Activated CD8-positive, alpha-beta T cell treated with anti-CD3 and anti-CD28 coated beads for 36 hours (primary cell): ENCODE measurements around the gene ATP1B3. TPM values are rescaled to one million over a fixed set of nuclear protein-coding genes. Genes with fewer than 3 reads are reported as not detected.
"Not testable (repeated sequence)": the region's sequence is repeated elsewhere in the genome, so short reads cannot be mapped to it uniquely, and the experiment has no call there.

ENCODE experiments used
- ATAC-seq: fragments of 200-7000 bp; cut with Tn5 transposase; one replicate; pipeline ENCODE4 v1.10.0; 2021; ENCODE audit warnings: mild to moderate bottlenecking, moderate library complexity
- CTCF ChIA-PET: fragments of 350-600 bp; sonication (Branson Sonifier 250); formaldehyde crosslinking; loops from one replicate; lab custom pipeline; 2021; ENCODE audit warnings: antibody characterized with exemption; lab: Charles Lee
- POLR2A ChIA-PET: fragments of 350-600 bp; sonication (Branson Sonifier 250); formaldehyde crosslinking; loops from one replicate; lab custom pipeline; 2021; ENCODE audit warnings: antibody characterized with exemption; lab: Charles Lee
- DNase-seq: peaks from one replicate; pipeline ENCODE4 v3.0.0-alpha.2; 2020
- H3K27ac Mint-ChIP-seq: one replicate; pipeline ENCODE4 v1.8.0; 2021; ENCODE audit warnings: mild to moderate bottlenecking, mixed read lengths
- H3K27me3 Mint-ChIP-seq: one replicate; pipeline ENCODE4 v1.8.0; 2021; ENCODE audit warnings: mixed read lengths
- H3K36me3 Mint-ChIP-seq: one replicate; pipeline ENCODE4 v1.8.0; 2021; ENCODE audit warnings: low read depth, mixed read lengths
- H3K4me1 Mint-ChIP-seq: one replicate; pipeline ENCODE4 v1.8.0; 2021; ENCODE audit warnings: low read depth, mixed read lengths
- H3K4me3 Mint-ChIP-seq: one replicate; pipeline ENCODE4 v1.8.0; 2021; ENCODE audit warnings: mild to moderate bottlenecking, moderate library complexity, mixed read lengths
- H3K9me3 Mint-ChIP-seq: one replicate; pipeline ENCODE4 v1.8.0; 2021; ENCODE audit warnings: mixed read lengths
- intact Hi-C: fragments of 100-400 bp; cut with micrococcal nuclease; formaldehyde crosslinking; loops from one replicate; pipeline ENCODE4 v1.10.0; 2022
- total RNA-seq, 2 experiments: library from RNA; stranded (reverse); gene quantifications; one replicate each; pipeline ENCODE4 v1.2.3, GENCODE V29; 2021
- TF ChIP-seq, protein P1 (sequence below): fragments of 200-600 bp; IDR thresholded peaks from one replicate; pipeline ENCODE4 v1.8.0; 2022; ENCODE audit warnings: antibody characterized with exemption, mild to moderate bottlenecking

The ATP1B3 gene
- total RNA-seq, 2 experiments from 2014 or later = 127 to 134 TPM

DNA sequence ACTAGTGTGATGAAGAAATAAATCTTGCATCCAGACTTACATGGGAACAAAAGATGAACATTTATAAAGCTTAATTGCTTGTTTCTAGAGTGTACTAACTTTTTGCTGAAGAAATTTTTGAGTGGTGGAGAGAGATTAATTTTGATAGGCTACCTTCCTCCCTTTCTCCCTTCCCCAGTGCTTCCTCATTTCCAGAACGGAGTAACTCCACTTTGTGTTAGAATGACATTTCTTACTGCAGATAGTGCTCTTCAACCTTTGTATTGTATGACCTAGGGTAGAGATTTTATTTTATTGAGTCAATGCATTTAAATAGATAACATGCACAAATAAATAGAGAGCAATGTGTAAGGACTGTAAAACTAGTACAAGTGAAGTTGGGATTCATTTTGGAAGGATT is 1.9 kb downstream of the ATP1B3 start:
- intact Hi-C loops = loop anchor here (5.0 kb wide), 1 partner anchor 81 kb away; no protein-coding TSS in a partner anchor
- Mint-ChIP-seq H3K27ac (peak overlapping the region; percentile 57), H3K9me3 (no peaks in the 10 kb centered on the region), H3K4me1 (peaks cover 43% of the 10 kb centered on the region), H3K27me3 (no peaks in the 10 kb centered on the region), H3K36me3 (peaks cover 49% of the 10 kb centered on the region), H3K4me3 (peak overlapping the region; percentile 91)
- ChIA-PET POLR2A (interaction anchor here (0.6 to 2.3 kb wide), 7 partner anchors 8 to 386 kb away, joined by 3 to 21 read pairs (median 3); no protein-coding TSS in a partner anchor), CTCF (interaction anchor here (0.6 to 4.7 kb wide), 5 partner anchors 14 to 567 kb away, joined by 3 to 53 read pairs (median 4); partner anchors contain the start of gene RNF7)
- TF ChIP-seq, protein P1, sequence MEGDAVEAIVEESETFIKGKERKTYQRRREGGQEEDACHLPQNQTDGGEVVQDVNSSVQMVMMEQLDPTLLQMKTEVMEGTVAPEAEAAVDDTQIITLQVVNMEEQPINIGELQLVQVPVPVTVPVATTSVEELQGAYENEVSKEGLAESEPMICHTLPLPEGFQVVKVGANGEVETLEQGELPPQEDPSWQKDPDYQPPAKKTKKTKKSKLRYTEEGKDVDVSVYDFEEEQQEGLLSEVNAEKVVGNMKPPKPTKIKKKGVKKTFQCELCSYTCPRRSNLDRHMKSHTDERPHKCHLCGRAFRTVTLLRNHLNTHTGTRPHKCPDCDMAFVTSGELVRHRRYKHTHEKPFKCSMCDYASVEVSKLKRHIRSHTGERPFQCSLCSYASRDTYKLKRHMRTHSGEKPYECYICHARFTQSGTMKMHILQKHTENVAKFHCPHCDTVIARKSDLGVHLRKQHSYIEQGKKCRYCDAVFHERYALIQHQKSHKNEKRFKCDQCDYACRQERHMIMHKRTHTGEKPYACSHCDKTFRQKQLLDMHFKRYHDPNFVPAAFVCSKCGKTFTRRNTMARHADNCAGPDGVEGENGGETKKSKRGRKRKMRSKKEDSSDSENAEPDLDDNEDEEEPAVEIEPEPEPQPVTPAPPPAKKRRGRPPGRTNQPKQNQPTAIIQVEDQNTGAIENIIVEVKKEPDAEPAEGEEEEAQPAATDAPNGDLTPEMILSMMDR = no peak
- ATAC-seq (no peak), DNase-seq (no peak)

DNA sequence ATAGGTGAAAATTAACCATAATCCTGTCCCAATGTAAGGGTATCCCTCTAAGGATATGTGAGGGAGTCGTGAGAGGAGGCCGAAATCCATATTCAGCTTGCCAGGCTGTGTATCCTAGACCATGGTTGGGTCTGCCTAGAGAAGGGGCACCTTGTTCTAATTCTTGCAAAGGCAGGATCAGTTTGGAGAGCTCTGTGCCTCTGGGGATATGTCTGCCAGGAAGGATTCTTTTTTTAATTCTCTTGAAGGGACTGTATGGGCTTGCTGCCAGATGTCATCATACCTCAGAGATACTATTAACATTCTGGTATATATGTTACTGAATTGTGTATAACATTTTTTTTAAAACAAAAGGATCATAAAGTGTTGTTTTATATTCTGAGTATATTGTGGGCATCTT is 2.4 kb downstream of the ATP1B3 start:
- Mint-ChIP-seq H3K27me3 (no peaks in the 10 kb centered on the region), H3K36me3 (peaks cover 52% of the 10 kb centered on the region), H3K4me1 (peaks cover 47% of the 10 kb centered on the region), H3K27ac (no peak overlapping the region), H3K4me3 (peak overlapping the region; percentile 91), H3K9me3 (no peaks in the 10 kb centered on the region)
- TF ChIP-seq, protein P1 = no peak
- ATAC-seq (no peak), DNase-seq (no peak)
- ChIA-PET POLR2A (interaction anchor here (0.6 to 1.6 kb wide), 4 partner anchors 17 to 308 kb away, joined by 3 to 5 read pairs (median 3); no protein-coding TSS in a partner anchor), CTCF (interaction anchor here (1.4 to 4.7 kb wide), 3 partner anchors 14 to 140 kb away, joined by 3 to 53 read pairs (median 7); partner anchors contain the start of gene RNF7)
- intact Hi-C loops = loop anchor here (5.0 kb wide), 1 partner anchor 82 kb away; no protein-coding TSS in a partner anchor

DNA sequence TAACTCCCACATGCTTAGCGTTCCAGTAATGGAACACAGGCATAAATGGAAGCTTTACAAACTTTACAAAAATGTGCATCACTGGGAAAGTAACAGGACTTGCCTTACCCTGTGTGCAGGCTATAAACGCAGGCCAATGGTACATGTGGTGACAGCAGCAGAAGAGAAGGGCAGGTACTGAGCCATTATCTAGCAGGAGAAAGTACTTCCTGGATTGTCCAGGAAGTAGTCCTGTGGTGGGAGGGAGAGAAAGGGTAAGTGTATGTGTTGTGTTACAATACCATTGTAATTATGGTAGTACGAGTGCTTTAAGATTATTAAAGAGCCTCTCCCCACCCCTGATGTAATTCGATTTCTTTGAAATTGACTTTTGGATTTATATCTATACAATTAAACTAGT is 5.3 kb downstream of the ATP1B3 start:
- peaks cover 67% of the 10 kb centered on the region for H3K4me1 Mint-ChIP-seq
- CTCF ChIA-PET = no interaction called here
- ATAC-seq (no peak), DNase-seq (no peak)
- H3K36me3 Mint-ChIP-seq = peaks cover 73% of the 10 kb centered on the region
- H3K4me3 Mint-ChIP-seq = no peak overlapping the region
- intact Hi-C loops = no loop called here
- TF ChIP-seq, protein P1 = no peak
- POLR2A ChIA-PET = no interaction called here
- no peak overlapping the region for H3K27ac Mint-ChIP-seq
- no peaks in the 10 kb centered on the region for H3K9me3 Mint-ChIP-seq
- no peaks in the 10 kb centered on the region for H3K27me3 Mint-ChIP-seq

DNA sequence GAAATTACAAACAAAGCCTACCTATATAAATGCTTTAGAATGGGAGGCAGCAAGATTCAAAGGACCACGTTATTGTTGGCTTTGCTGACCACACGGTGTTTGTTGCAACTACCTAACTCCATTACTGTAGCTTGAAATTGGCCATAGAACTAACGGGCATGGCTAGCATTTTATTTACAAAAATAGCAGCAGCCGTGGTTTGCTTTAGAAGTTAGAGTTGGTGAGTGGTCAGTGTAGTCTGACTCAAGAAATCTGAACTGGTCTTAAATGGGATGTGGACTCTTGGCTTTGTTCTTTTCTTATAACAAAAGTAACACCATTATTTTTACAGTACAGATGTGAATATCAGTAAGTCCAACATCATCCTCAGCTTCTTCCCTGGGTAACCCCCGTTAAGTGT is 10.6 kb downstream of the ATP1B3 start:
- Mint-ChIP-seq H3K27me3 (no peaks in the 10 kb centered on the region), H3K4me1 (peaks cover 63% of the 10 kb centered on the region), H3K9me3 (peaks cover 15% of the 10 kb centered on the region), H3K4me3 (no peak overlapping the region), H3K36me3 (peaks cover 57% of the 10 kb centered on the region), H3K27ac (no peak overlapping the region)
- ChIA-PET CTCF (interaction anchor here (1.9 kb wide), 1 partner anchor 12 kb away, joined by 10 read pairs; no protein-coding TSS in a partner anchor), POLR2A (interaction anchor here (0.9 to 2.9 kb wide), 3 partner anchors 10 to 142 kb away, joined by 3 to 21 read pairs (median 4); partner anchors contain the start of gene ATP1B3)
- intact Hi-C loops = no loop called here
- ATAC-seq (no peak), DNase-seq (no peak)
- TF ChIP-seq, protein P1 = no peak

DNA sequence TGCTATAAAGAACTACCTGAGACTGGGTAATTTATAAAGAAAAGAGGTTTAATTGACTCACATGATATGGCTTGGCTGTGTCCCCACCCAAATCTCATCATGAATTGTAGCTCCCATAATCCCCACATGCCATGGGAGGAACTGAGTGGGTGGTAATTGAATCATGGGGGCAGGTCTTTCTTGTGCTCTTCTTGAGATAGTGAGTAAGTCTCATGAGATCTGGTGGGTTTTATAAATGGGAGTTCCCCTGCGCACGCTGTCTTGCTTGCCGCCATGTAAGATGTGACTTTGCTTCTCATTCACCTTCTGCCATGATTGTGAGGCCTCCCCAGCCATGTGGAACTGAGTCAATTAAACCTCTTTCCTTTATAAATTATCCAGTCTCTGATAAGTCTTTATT is 12.1 kb downstream of the ATP1B3 start:
- intact Hi-C loops, CTCF ChIA-PET, H3K4me3 Mint-ChIP-seq, H3K27me3 Mint-ChIP-seq, H3K27ac Mint-ChIP-seq, ATAC-seq: not testable (repeated sequence)
- Mint-ChIP-seq H3K36me3 (peaks cover 55% of the 10 kb centered on the region), H3K9me3 (peaks cover 15% of the 10 kb centered on the region), H3K4me1 (peaks cover 62% of the 10 kb centered on the region)
- peak; percentile 22 for DNase-seq
- POLR2A ChIA-PET = interaction anchor here (0.6 kb wide), 1 partner anchor 13 kb away, joined by 3 read pairs; no protein-coding TSS in a partner anchor
